HFF-Myc (cell line): ENCODE results near the gene C10orf105.

Experiments
- DNase-seq: peaks from one replicate; pipeline ENCODE4 v3.0.0-alpha.2; 2011; ENCODE audit warnings: low read depth; ENCODE audit errors: extremely low read depth
- H3K4me3 ChIP-seq: replicated peaks from 2 replicates; pipeline ENCODE4 v1.5.1; 2011; ENCODE audit warnings: low read depth, mild to moderate bottlenecking, control low read depth, low read length
- TF ChIP-seq, protein P1 (sequence below): IDR thresholded peaks from 2 replicates; pipeline ENCODE4 v1.5.1; 2012; ENCODE audit warnings: mild to moderate bottlenecking, low read depth, low read length, control low read depth; ENCODE audit errors: missing control alignments

C10orf105 gene

DNA sequence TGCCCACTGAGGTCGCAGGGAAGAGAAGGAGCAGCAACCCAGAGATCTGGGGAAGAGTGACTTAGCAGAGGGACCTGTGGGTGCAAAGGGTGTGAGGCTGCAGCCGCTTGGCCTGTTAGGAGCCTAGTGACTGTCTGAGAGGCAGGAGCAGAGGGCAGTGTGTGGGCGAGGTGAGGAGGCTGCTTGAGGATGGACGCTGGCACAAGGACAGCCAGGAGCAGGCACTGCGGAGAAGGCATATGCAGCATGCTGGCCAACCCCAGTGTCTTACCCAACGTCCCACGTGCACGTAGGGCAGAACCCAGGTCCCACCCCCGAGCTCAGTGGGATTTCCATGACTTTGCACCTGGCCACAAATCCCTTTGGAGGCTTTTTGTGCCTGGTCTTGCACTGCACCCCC is 54.1 kb downstream of the C10orf105 start:
- TF ChIP-seq, protein P1, sequence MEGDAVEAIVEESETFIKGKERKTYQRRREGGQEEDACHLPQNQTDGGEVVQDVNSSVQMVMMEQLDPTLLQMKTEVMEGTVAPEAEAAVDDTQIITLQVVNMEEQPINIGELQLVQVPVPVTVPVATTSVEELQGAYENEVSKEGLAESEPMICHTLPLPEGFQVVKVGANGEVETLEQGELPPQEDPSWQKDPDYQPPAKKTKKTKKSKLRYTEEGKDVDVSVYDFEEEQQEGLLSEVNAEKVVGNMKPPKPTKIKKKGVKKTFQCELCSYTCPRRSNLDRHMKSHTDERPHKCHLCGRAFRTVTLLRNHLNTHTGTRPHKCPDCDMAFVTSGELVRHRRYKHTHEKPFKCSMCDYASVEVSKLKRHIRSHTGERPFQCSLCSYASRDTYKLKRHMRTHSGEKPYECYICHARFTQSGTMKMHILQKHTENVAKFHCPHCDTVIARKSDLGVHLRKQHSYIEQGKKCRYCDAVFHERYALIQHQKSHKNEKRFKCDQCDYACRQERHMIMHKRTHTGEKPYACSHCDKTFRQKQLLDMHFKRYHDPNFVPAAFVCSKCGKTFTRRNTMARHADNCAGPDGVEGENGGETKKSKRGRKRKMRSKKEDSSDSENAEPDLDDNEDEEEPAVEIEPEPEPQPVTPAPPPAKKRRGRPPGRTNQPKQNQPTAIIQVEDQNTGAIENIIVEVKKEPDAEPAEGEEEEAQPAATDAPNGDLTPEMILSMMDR = no peak
- no peak overlapping the region for H3K4me3 ChIP-seq
- DNase-seq = no peak

DNA sequence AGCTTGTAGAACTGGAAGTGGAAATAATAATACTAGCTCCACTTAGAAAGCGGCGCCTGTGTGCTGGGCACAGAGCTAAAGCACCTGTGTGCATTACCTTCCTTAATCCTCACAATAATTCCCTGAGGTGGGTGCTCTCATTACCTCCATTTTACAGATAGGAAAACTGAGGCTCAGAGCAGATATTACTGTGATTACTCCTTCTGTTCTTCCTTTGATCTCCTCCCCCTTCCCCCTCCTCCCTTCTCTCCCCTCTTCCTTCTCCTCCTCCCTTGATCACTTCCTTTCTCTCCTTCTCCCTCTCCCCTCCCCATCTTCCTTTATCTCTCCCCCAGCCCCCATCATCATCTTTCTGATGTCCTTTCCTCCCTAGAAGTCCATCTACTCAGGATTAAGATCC is 55.0 kb downstream of the C10orf105 start:
- no peak for DNase-seq
- no peak overlapping the region for H3K4me3 ChIP-seq
- TF ChIP-seq, protein P1 = no peak

DNA sequence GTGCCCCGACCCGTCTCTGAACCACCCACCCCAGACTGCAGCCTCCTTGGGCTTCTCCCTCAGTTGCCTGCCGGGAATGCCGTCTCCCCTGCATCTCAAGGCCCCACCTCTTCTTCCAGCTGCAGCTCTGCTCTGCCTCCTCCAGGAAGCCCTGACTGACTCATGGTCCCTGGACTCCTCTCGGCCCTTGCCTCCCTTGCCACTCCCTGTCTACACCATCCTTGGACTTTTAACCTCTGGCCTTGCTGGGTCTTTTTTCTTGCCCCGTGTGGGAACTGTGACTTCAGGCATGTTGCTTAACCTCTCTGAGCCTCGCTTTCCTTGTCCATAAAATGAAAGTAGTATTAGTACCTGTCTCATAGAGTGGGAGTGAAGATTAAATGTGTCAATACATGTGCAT is 56.3 kb downstream of the C10orf105 start:
- TF ChIP-seq, protein P1 = no peak
- H3K4me3 ChIP-seq = no peak overlapping the region
- no peak for DNase-seq

DNA sequence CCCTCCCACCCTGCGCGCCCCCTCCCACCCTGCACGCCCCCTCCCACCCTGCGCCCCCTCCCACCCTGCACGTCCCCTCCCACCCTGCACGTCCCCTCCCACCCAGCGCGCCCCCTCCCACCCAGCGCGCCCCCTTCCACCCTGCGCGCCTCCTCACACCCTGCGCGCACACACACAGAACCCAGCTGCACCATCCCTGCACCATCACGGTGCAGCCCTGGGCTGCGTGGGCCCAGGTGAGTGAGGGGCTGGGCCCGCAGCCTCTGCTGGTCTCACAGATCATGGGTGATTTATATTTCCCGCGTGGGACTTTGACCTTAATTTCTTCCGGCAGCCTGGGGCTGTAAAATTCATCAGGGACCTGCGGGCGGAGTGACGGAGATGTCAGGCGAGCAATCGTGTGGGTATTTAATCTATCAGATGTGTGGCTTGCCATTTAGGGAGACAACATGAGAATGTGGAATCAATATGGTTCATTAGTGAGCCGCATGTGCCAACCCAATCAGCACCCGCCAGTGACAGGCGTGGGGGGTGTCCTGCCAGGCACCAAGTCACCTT is 57.7 kb downstream of the C10orf105 start:
- TF ChIP-seq, protein P1 = no peak
- H3K4me3 ChIP-seq = no peak overlapping the region
- DNase-seq = no peak
